Activated naive CD4-positive, alpha-beta T cell treated with anti-CD3 and anti-CD28 coated beads for 36 hours (primary cell): Measurements from ENCODE around the gene ASIC4. TPM values are rescaled to one million over a fixed set of nuclear protein-coding genes. Genes with fewer than 3 reads are reported as not detected.

Experiments used
- CTCF ChIA-PET: fragments of 350-600 bp; sonication (Branson Sonifier 250); formaldehyde crosslinking; loops from one replicate; lab custom pipeline; 2021; ENCODE audit warnings: antibody characterized with exemption; lab: Charles Lee
- DNase-seq: peaks from one replicate; pipeline ENCODE4 v3.0.0-alpha.2; 2020
- H3K27ac Mint-ChIP-seq: one replicate; pipeline ENCODE4 v1.8.0; 2021; ENCODE audit warnings: mild to moderate bottlenecking, mixed read lengths
- H3K27me3 Mint-ChIP-seq: one replicate; pipeline ENCODE4 v1.8.0; 2021; ENCODE audit warnings: low read depth, mixed read lengths
- H3K36me3 Mint-ChIP-seq: one replicate; pipeline ENCODE4 v1.8.0; 2021; ENCODE audit warnings: low read depth, mixed read lengths
- H3K4me1 Mint-ChIP-seq: one replicate; pipeline ENCODE4 v1.8.0; 2021; ENCODE audit warnings: low read depth, mixed read lengths
- H3K4me3 Mint-ChIP-seq: one replicate; pipeline ENCODE4 v1.8.0; 2021; ENCODE audit warnings: mild to moderate bottlenecking, moderate library complexity, mixed read lengths
- H3K9me3 Mint-ChIP-seq: one replicate; pipeline ENCODE4 v1.8.0; 2021; ENCODE audit warnings: mixed read lengths
- intact Hi-C: fragments of 100-400 bp; cut with micrococcal nuclease; formaldehyde crosslinking; loops from one replicate; pipeline ENCODE4 v1.15.1; 2023
- total RNA-seq, 2 experiments: library from RNA; stranded (reverse); gene quantifications; one replicate each; pipeline ENCODE4 v1.2.3, GENCODE V29; 2021

ASIC4 gene
- total RNA-seq, 2 experiments from 2014 or later = not detected

DNA sequence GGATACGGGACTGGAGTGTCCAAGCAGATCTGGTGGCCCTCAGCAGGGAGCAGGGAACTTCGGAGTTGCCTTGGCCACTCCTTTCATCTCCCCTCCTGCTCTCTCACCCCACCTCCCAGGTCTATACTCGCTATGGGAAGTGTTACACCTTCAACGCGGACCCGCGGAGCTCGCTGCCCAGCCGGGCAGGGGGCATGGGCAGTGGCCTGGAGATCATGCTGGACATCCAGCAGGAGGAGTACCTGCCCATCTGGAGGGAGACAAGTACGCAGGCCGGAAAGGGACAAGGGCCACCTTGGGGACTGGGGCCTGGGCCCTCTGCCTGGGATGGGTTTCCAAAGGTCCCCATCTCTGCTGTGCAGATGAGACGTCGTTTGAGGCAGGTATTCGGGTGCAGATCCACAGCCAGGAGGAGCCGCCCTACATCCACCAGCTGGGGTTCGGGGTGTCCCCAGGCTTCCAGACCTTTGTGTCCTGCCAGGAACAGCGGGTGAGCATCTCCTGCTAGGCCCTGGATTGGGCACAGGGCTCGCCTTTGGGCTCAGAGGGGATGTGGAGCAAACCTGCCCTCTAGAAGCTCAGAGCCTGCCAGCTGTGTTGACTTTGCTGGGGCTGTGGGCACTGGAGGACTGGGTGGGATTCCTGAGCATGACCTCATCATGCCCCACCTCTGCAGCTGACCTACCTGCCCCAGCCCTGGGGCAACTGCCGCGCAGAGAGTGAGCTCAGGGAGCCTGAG, 17.5 kb downstream of the ASIC4 start:
- intact Hi-C loops = no loop called here
- H3K4me3 Mint-ChIP-seq = no peak overlapping the region
- H3K4me1 Mint-ChIP-seq = no peaks in the 10 kb centered on the region

DNA sequence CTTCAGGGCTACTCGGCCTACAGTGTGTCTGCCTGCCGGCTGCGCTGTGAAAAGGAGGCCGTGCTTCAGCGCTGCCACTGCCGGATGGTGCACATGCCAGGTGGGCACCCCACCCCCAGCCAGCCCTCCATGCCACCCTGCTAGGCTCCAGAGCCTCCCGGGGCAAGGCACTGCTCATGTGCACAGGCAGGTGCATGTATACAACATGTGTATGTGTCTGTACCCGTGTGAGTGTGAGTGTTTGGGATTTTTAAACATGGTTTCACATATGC, 18.0 kb downstream of the ASIC4 start:
- Mint-ChIP-seq H3K4me1 (no peaks in the 10 kb centered on the region), H3K4me3 (no peak overlapping the region), H3K27ac (no peak overlapping the region), H3K27me3 (peaks cover 34% of the 10 kb centered on the region), H3K36me3 (no peaks in the 10 kb centered on the region), H3K9me3 (no peaks in the 10 kb centered on the region)
- DNase-seq = no peak
- intact Hi-C loops = no loop called here
- CTCF ChIA-PET = interaction anchor here (0.9 to 8.1 kb wide), 7 partner anchors 7 to 180 kb away, joined by 3 to 211 read pairs (median 4); partner anchors contain the start of genes GMPPA and STK11IP

More for the DNA sequence above, 17.5 kb downstream of the ASIC4 start:
- no peak for DNase-seq
- Mint-ChIP-seq H3K27me3 (peaks cover 39% of the 10 kb centered on the region), H3K9me3 (no peaks in the 10 kb centered on the region), H3K36me3 (no peaks in the 10 kb centered on the region), H3K27ac (no peak overlapping the region)
- CTCF ChIA-PET = interaction anchor here (0.7 to 8.1 kb wide), 8 partner anchors 8 to 180 kb away, joined by 3 to 211 read pairs (median 4); partner anchors contain the start of genes GMPPA and STK11IP

DNA sequence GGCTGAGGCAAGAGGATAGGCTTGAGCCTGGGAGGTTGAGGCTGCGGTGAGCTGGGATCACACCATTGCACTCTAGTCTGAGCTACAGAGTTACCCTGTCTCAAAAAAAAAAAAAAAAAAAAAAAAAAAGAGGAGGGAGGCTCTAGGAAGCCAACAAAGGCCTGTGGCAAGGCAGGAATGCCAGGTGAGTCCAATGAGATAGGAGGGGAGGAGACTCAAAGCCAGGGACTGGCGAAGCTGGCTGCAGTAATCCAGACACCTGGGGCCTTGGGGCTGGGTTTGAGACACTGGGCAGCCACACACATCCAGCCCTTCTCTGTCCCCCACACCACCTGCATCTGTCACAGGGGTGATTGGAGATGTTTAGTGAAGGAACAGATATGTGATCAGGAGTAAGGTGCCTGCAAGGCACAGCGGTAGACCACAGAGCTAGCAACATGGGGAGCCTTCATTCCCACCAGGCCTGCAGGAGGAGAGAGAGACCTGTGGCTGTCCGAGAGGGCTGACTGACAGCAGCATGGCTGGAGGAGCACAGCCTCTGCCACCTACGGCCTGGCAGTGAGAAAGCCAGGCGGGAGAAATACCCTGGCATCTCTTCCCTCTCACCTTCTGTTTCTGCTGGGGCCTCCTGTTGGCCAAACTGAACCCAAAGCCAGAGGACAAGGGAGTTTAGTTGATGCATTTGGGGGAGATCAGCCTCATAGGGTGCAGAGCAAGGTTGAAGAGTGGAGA, 19.8 kb downstream of the ASIC4 start:
- Mint-ChIP-seq H3K36me3 (peaks cover 4% of the 10 kb centered on the region), H3K4me1 (no peaks in the 10 kb centered on the region), H3K27ac (no peak overlapping the region), H3K4me3 (no peak overlapping the region), H3K9me3 (no peaks in the 10 kb centered on the region), H3K27me3 (peaks cover 21% of the 10 kb centered on the region)
- intact Hi-C loops = no loop called here
- DNase-seq = no peak
- CTCF ChIA-PET = interaction anchor here (0.6 to 1.1 kb wide), 4 partner anchors 39 to 412 kb away, joined by 3 to 4 read pairs (median 4); a partner anchor contains a TSS

DNA sequence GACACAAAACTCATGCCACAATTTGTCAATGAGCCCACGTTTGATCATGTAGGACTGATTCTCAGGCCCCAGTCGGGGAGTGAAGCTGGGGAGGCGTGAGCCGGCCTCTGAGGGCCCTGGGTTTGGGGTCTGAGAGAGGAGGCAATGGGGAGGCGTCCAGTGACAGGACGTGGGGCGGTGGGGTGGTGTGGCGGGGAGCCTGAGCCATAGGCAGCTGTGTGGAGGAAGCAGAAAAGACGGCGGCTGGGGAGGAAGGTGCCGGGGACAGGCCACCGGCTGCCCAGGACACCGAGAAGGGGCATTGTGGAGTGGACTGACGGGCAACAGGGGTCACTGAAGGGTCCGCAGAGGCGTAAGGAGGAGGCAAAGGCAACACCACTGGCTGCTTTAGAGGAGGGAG, 22.1 kb downstream of the ASIC4 start:
- intact Hi-C loops = no loop called here

DNA sequence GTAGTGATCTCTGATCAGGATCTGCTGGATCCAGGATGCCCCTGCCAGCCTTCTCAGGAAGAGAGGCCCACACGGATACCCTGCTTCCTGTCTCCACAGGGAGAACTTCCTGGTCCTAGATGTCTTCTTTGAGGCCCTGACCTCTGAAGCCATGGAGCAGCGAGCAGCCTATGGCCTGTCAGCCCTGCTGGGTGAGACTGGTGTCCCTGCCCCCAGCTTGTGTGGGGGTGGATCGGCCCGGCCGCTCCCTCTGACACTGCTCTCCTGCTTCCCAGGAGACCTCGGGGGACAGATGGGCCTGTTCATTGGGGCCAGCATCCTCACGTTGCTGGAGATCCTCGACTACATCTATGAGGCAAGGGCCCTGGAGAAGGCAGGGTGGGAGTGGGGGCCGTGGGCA, 22.7 kb downstream of the ASIC4 start:
- DNase-seq = no peak
- Mint-ChIP-seq H3K4me3 (no peak overlapping the region), H3K27ac (no peak overlapping the region), H3K9me3 (no peaks in the 10 kb centered on the region), H3K4me1 (peaks cover 5% of the 10 kb centered on the region), H3K36me3 (peaks cover 9% of the 10 kb centered on the region), H3K27me3 (no peaks in the 10 kb centered on the region)
- CTCF ChIA-PET = interaction anchor here (5.5 kb wide), 1 partner anchor 8 kb away, joined by 65 read pairs; no protein-coding TSS in a partner anchor
- intact Hi-C loops = no loop called here

More for the DNA sequence above, 22.1 kb downstream of the ASIC4 start:
- Mint-ChIP-seq H3K4me1 (peaks cover 2% of the 10 kb centered on the region), H3K4me3 (no peak overlapping the region), H3K27me3 (peaks cover under 1% of the 10 kb centered on the region), H3K9me3 (no peaks in the 10 kb centered on the region), H3K36me3 (peaks cover 9% of the 10 kb centered on the region), H3K27ac (no peak overlapping the region)
- DNase-seq = no peak
- CTCF ChIA-PET = no interaction called here

DNA sequence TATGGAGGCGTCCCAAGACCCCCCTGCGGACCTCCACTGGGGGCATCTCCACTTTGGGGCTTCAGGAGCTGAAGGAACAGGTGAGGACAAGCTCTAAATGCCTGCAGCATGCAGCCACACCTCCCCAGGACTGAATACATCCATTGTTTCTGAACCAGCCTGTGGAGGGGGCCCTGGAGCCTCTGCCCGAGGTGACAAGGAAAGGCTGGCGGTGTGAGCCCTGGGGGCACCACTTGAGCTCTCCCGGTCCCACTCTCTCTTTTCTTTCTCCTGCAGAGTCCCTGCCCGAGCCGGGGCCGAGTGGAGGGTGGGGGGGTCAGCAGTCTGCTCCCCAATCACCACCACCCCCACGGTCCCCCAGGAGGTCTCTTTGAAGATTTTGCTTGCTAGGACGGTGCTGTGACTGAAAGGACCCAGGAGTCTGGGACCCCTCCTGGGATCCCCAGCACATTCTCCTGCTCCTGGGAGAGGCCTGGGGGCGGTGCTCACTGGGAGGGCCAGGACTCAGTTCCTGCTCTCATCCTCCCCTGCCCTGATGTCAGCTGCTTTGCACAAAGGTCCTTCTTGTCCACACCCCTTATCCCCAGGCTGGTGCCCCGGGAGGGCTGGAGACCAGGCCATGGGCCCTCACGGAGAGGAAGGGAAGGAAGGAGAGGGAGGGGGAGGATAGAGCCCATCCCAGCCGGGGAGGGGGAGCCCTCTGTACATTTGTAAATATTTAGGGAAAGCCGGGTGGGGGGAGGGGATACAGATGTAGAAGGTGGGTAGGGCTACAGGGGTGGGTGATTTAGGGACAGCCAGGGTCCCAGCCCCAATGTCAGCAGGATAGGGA, 23.6 kb downstream of the ASIC4 start:
- DNase-seq = no peak
- H3K36me3 Mint-ChIP-seq = peaks cover 9% of the 10 kb centered on the region
- CTCF ChIA-PET = interaction anchor here (0.6 to 5.5 kb wide), 3 partner anchors 9 to 104 kb away, joined by 3 to 65 read pairs (median 3); a partner anchor contains a TSS
- intact Hi-C loops = no loop called here
- peaks cover 13% of the 10 kb centered on the region for H3K4me1 Mint-ChIP-seq
- no peak overlapping the region for H3K27ac Mint-ChIP-seq
- no peaks in the 10 kb centered on the region for H3K9me3 Mint-ChIP-seq
- H3K4me3 Mint-ChIP-seq = no peak overlapping the region
- H3K27me3 Mint-ChIP-seq = no peaks in the 10 kb centered on the region

DNA sequence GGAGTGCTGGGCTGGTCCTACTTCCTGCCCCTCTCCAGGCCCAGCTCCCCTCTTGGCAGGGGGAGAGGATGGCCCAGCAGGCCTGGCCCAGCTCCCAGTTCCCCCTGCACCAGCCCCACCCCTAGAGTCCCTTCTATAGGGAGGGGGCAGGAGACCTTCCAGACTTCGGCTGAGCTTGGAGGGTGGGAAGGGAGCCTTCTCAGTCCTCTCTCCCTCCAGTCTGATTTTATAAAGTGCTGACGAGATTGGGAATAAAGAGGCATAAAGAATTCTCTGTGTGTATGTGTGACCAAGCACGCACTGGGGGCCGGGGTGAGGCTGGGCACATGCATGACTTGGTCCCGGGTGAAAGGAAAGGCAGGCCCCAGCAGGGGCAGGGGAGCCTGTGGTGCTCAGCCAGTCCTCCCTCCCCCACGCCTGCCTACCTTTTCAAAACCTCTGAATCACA, 24.2 kb downstream of the ASIC4 start:
- CTCF ChIA-PET = interaction anchor here (0.6 to 6.0 kb wide), 4 partner anchors 9 to 103 kb away, joined by 3 to 65 read pairs (median 30); a partner anchor contains a TSS
- Mint-ChIP-seq H3K4me3 (no peak overlapping the region), H3K4me1 (peaks cover 13% of the 10 kb centered on the region), H3K9me3 (no peaks in the 10 kb centered on the region), H3K36me3 (peaks cover 9% of the 10 kb centered on the region), H3K27me3 (no peaks in the 10 kb centered on the region), H3K27ac (no peak overlapping the region)
- intact Hi-C loops = no loop called here
- no peak for DNase-seq

DNA sequence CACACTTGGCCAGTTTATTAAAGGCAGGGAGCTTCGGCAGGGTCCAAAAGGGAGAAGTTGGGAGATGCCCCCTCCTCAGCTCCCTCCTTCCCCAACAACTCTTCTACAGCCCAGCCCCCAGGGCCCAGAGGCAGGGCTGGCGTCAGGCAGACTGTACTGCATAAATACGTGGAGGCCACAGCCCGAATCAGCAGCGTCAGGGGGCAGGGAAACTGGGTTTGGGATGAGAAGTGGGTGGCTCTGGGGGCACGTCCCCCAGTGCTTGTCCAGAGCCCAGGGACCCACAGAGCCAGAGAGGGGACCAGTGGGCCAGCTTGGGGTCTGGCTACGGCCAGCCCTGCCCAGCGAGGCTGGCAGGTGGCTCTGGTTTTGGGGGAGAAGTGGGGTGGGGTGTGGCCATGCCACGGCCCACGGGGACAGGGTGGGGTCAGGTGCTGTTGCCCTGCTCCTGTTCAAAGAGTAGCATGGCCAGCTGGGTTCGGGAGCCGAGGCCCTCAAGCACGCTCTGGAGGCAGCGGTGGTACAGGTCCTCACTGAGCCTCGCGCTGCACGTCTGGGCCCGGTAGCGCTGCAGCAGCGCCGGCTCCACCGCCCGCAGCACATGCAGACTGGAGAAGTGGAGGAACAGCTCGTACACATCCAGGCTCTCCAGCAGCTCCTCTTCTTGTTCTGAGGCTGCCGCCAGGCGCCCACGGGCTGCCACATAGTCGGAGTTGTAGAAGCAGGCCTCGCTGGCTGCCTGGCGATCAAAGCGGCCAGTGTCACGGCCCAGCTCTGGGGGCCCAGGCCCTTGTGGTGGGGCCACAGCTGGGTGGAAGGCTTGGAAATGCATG, 24.9 kb downstream of the ASIC4 start:
- Mint-ChIP-seq H3K4me3 (no peak overlapping the region), H3K9me3 (no peaks in the 10 kb centered on the region), H3K27ac (no peak overlapping the region), H3K36me3 (peaks cover 9% of the 10 kb centered on the region), H3K4me1 (peaks cover 13% of the 10 kb centered on the region), H3K27me3 (no peaks in the 10 kb centered on the region)
- no peak for DNase-seq
- CTCF ChIA-PET = interaction anchor here (0.6 to 6.0 kb wide), 5 partner anchors 10 to 147 kb away, joined by 3 to 65 read pairs (median 55); no protein-coding TSS in a partner anchor
- intact Hi-C loops = no loop called here

DNA sequence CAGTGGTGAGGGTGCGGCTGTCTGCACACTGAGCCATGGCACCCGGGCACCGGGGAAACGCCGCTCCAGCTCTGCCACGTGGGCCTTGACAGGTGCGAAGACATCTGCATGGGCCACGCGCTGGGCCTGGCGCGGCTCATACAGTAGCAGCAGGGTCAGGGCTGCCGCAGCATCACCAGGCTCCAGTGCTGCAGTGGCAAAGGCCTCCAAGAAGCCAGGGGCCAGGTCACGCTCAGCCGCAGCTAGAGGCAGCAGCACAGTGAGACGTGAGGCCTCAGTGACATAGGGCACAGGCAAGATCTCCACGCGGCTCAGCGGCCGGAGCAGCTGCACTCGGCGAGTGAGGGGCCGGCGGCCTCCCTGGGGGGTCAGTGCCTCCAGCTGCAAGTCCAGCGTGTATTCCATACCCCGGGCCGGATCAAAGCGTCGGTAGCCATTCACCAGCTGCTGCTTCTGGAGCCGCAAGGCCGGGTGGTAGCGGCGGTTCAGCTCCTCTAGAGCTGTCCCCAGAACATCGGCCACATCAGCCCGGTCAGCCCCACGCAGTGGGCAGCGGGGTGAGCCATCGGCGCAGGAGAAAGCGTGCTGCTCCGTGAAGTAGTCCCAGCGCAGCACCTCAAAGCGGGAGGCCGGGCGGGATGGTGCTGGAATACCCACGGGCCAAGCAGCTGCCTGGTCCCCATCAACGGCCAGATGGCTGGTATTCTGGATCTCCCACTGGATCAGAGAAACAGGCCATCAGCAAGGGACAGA, 25.8 kb downstream of the ASIC4 start:
- no peak overlapping the region for H3K4me3 Mint-ChIP-seq
- H3K36me3 Mint-ChIP-seq = peaks cover 9% of the 10 kb centered on the region
- peaks cover 3% of the 10 kb centered on the region for H3K27me3 Mint-ChIP-seq
- H3K4me1 Mint-ChIP-seq = peaks cover 20% of the 10 kb centered on the region
- no peaks in the 10 kb centered on the region for H3K9me3 Mint-ChIP-seq
- no peak overlapping the region for H3K27ac Mint-ChIP-seq
- CTCF ChIA-PET = interaction anchor here (0.5 to 6.0 kb wide), 16 partner anchors 9 to 150 kb away, joined by 3 to 65 read pairs (median 12); partner anchors contain the start of gene STK11IP
- intact Hi-C loops = loop anchor here (5.0 kb wide), 2 partner anchors 293 to 363 kb away; partner anchors contain the start of genes CNPPD1, GLB1L, RETREG2 and STK16
- no peak for DNase-seq

DNA sequence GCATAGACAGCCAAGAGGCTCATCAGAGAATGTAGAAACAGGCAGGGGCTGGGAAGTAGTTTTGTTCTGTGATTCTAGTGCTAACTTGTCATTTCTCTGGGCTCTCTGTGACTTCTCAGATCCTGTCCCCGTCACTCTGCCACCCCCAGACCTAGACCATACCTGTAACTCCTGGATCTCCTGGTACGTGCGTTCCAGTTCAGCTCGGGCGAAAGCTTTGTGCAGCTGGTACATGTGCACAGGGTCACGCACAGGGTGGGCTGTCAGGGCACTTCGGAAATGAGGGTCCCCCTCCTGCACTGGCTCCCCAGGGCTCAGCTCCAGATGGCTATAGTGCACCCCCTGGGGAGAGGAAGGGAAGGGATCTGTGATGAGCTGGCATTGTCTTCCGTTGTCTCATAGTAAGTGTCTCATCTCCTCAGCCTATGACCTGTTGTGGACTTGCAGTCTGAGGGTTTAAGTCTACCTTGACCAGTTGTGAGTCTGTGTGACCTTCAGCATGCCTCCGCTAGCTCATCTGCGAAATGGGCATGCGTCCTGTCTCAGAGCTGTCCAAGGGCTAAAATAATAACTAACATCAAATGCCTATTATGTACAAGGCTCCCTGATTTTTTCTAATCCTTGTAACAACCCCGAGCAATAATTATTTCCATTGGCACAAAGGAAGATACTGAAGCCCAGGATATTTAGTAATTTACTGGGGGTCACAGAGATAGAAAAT, 26.7 kb downstream of the ASIC4 start:
- no peak overlapping the region for H3K27ac Mint-ChIP-seq
- intact Hi-C loops = loop anchor here (1.0 to 5.0 kb wide), 6 partner anchors 19 to 364 kb away; partner anchors contain the start of genes CNPPD1, GLB1L, RETREG2 and STK16
- CTCF ChIA-PET = interaction anchor here (0.5 to 6.0 kb wide), 34 partner anchors 8 to 857 kb away, joined by 3 to 65 read pairs (median 4); partner anchors contain the start of genes GMPPA, OBSL1 and STK11IP
- no peak overlapping the region for H3K4me3 Mint-ChIP-seq
- H3K4me1 Mint-ChIP-seq = peaks cover 20% of the 10 kb centered on the region
- H3K36me3 Mint-ChIP-seq = peaks cover 9% of the 10 kb centered on the region
- H3K27me3 Mint-ChIP-seq = peaks cover 3% of the 10 kb centered on the region
- no peak for DNase-seq
- H3K9me3 Mint-ChIP-seq = no peaks in the 10 kb centered on the region
